HK-2 (cell line): ENCODE data around the gene PXDC1.
"Not testable (repeated sequence)": the region's sequence is repeated elsewhere in the genome, so short reads cannot be mapped to it uniquely, and the experiment has no call there.

ENCODE experiments used
- DNase-seq: peaks from one replicate; pipeline ENCODE4 v3.0.0-alpha.2; 2018; ENCODE audit not compliant: unreplicated experiment

The PXDC1 gene

GRCh38 chr6:3731700-3732099, 19.8 kb downstream of the PXDC1 start:
- no peak for DNase-seq

GRCh38 chr6:3729603-3730344, 21.7 kb downstream of the PXDC1 start:
- no peak for DNase-seq

- DNase-seq: no peak
Observed at GRCh38 chr6:3727593-3728108, 23.9 kb downstream of the PXDC1 start.

GRCh38 chr6:3727036-3727435, 24.5 kb downstream of the PXDC1 start:
- DNase-seq: no peak

- DNase-seq: no peak
Observed at GRCh38 chr6:3726421-3726820, 25.1 kb downstream of the PXDC1 start.

- no peak for DNase-seq
Observed at GRCh38 chr6:3725145-3726047, 26.1 kb downstream of the PXDC1 start.

- no peak for DNase-seq
Observed at GRCh38 chr6:3724451-3725144, 26.9 kb downstream of the PXDC1 start.

GRCh38 chr6:3723966-3724365, 27.5 kb downstream of the PXDC1 start:
- DNase-seq: no peak

- DNase-seq: no peak
Observed at GRCh38 chr6:3723251-3723650, 28.3 kb downstream of the PXDC1 start.

GRCh38 chr6:3722785-3723184, 28.7 kb downstream of the PXDC1 start:
- DNase-seq: no peak

- DNase-seq: no peak
Observed at GRCh38 chr6:3721810-3722621, 29.5 kb downstream of the PXDC1 start.

- DNase-seq: not testable (repeated sequence)
Observed at GRCh38 chr6:3720770-3721169, 30.7 kb downstream of the PXDC1 start.

- DNase-seq: no peak
Observed at GRCh38 chr6:3719462-3720308, 31.8 kb downstream of the PXDC1 start.

GRCh38 chr6:3718407-3718806, 33.1 kb downstream of the PXDC1 start:
- no peak for DNase-seq

- no peak for DNase-seq
Observed at GRCh38 chr6:3715285-3715684, 36.2 kb downstream of the PXDC1 start.

- no peak for DNase-seq
Observed at GRCh38 chr6:3714768-3715167, 36.7 kb downstream of the PXDC1 start.

- no peak for DNase-seq
Observed at GRCh38 chr6:3714111-3714510, 37.4 kb downstream of the PXDC1 start.

GRCh38 chr6:3712827-3713665, 38.5 kb downstream of the PXDC1 start:
- no peak for DNase-seq

- DNase-seq: no peak
Observed at GRCh38 chr6:3711776-3712175, 39.7 kb downstream of the PXDC1 start.
